Natural killer cell (primary cell): ENCODE results near the gene ETF1. TPM values are rescaled to one million over a fixed set of nuclear protein-coding genes. Genes with fewer than 3 reads are reported as not detected.

Experiments
- ATAC-seq, 3 donors: fragments of 150-1000 bp in 2 of 3; fragments of 200-7000 bp in 1 of 3; cut with Tn5 transposase; 1 replicate in 1 of 3; 2 replicates in 2 of 3; pipeline ENCODE4 v1.10.0; 2021; ENCODE audit warnings: mild to moderate bottlenecking in 2 of 3, moderate library complexity in 2 of 3
- DNase-seq, 2 donors: peaks; one replicate each; pipeline versions ENCODE4 v3.0.0 to v3.0.0-alpha.2; 2013 to 2021; ENCODE audit warnings: mixed read lengths in 1 of 2
- H3K27ac ChIP-seq: one replicate; pipeline ENCODE4 v1.5.1; 2013; ENCODE audit warnings: mild to moderate bottlenecking, low read length
- H3K27me3 ChIP-seq: one replicate; pipeline ENCODE4 v1.6.1; 2013; ENCODE audit warnings: low read length; ENCODE audit not compliant: control insufficient read depth, insufficient read depth
- H3K36me3 ChIP-seq: one replicate; pipeline ENCODE4 v1.6.1; 2013; ENCODE audit warnings: low read length; ENCODE audit not compliant: control insufficient read depth, insufficient read depth
- H3K4me1 ChIP-seq: one replicate; pipeline ENCODE4 v1.6.1; 2013; ENCODE audit warnings: low read length; ENCODE audit not compliant: control insufficient read depth, insufficient read depth
- H3K4me3 ChIP-seq: one replicate; pipeline ENCODE4 v1.5.1; 2013; ENCODE audit warnings: low read length
- H3K9me3 ChIP-seq: one replicate; pipeline ENCODE4 v1.6.1; 2013; ENCODE audit warnings: low read length; ENCODE audit not compliant: control insufficient read depth, insufficient read depth
- H3K27ac Mint-ChIP-seq, 2 donors: one replicate each; pipeline ENCODE4 v1.8.0; 2022; ENCODE audit warnings: mild to moderate bottlenecking in 2 of 2, mixed read lengths in 2 of 2, moderate library complexity in 1 of 2
- H3K27me3 Mint-ChIP-seq, 2 donors: one replicate each; pipeline ENCODE4 v1.8.0; 2022; ENCODE audit warnings: low read depth in 2 of 2, mixed read lengths in 2 of 2
- H3K36me3 Mint-ChIP-seq: one replicate; pipeline ENCODE4 v1.8.0; 2022; ENCODE audit warnings: mixed read lengths
- H3K4me1 Mint-ChIP-seq, 2 donors: one replicate each; pipeline ENCODE4 v1.8.0; 2022; ENCODE audit warnings: mixed read lengths in 2 of 2
- H3K4me3 Mint-ChIP-seq: one replicate; pipeline ENCODE4 v1.8.0; 2022; ENCODE audit warnings: mild to moderate bottlenecking, moderate library complexity, mixed read lengths
- H3K9me3 Mint-ChIP-seq, 2 donors: one replicate each; pipeline ENCODE4 v1.8.0; 2022; ENCODE audit warnings: mixed read lengths in 2 of 2
- CTCF ChIP-seq: fragments of 200-600 bp; IDR thresholded peaks from one replicate; pipeline ENCODE4 v1.8.0; 2022; ENCODE audit warnings: antibody characterized with exemption
- WGBS: methylation state at CpG from one replicate; pipeline ENCODE4 v1.1.7; 2013; ENCODE audit warnings: missing lambda C conversion rate; ENCODE audit not compliant: insufficient coverage; 5-methylcytosine and 5-hydroxymethylcytosine counted together
- intact Hi-C: fragments of 100-400 bp; cut with micrococcal nuclease; formaldehyde crosslinking; loops from one replicate; pipeline ENCODE4 v1.14.2; 2022
- total RNA-seq, 4 donors: library from RNA; stranded (reverse); fragments of 120-200 nt in 1 of 4; gene quantifications; one replicate each; pipeline versions ENCODE4 v1.2.3 to v1.2.4, GENCODE V29; 2013 to 2022

Gene ETF1
- total RNA-seq, 3 donors from 2014 or later (not counting 1 experiment from before 2014, with no cell fraction given) = 135 to 189 (median 136) TPM

DNA sequence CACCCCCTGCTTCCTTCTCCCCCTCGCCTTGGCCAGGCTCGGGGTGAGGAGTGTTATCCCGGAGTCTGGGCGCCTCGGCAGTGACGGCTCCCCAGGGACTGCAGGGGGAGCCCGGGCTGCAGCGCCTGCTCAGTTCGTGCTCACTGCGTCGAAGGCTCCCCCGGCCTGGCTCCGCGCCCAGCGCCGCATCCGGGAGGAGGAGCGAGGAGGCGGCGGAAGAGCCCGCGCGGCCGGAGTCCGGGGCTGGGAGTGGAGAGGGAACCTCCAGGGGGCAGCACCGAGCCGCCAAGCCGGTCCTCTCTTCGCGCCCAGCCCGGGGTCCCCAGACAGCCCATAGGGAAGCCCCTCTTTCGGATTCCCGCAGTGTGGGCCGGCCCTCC lies 79.0 kb downstream of the ETF1 start:
- TF ChIP-seq CTCF = peak; percentile 99
- H3K27me3 ChIP-seq = no peaks in the 10 kb centered on the region
- Mint-ChIP-seq H3K4me1 (peaks cover 30 to 53% of the 10 kb centered on the region in 2 donors), H3K4me3 (peak overlapping the region; percentile 93), H3K27me3 (no peaks in the 10 kb centered on the region), H3K9me3 (no peaks in the 10 kb centered on the region), H3K27ac (peak overlapping the region; percentile 93 to 95), H3K36me3 (no peaks in the 10 kb centered on the region)
- no peaks in the 10 kb centered on the region for H3K36me3 ChIP-seq
- H3K27ac ChIP-seq = peak overlapping the region; percentile 97
- no peaks in the 10 kb centered on the region for H3K9me3 ChIP-seq
- peak overlapping the region; percentile 83 for H3K4me3 ChIP-seq
- intact Hi-C loops = loop anchor here (1.0 to 2.0 kb wide), 3 partner anchors 39 to 111 kb away; partner anchors contain the start of genes ETF1 and HSPA9
- ATAC-seq (peak; percentile 52 to 79 (median 57)), DNase-seq (peak; percentile 95 to 98)
- under 1% methylated on average over 34 of the region's 34 CpGs for WGBS
- peaks cover 48% of the 10 kb centered on the region for H3K4me1 ChIP-seq

DNA sequence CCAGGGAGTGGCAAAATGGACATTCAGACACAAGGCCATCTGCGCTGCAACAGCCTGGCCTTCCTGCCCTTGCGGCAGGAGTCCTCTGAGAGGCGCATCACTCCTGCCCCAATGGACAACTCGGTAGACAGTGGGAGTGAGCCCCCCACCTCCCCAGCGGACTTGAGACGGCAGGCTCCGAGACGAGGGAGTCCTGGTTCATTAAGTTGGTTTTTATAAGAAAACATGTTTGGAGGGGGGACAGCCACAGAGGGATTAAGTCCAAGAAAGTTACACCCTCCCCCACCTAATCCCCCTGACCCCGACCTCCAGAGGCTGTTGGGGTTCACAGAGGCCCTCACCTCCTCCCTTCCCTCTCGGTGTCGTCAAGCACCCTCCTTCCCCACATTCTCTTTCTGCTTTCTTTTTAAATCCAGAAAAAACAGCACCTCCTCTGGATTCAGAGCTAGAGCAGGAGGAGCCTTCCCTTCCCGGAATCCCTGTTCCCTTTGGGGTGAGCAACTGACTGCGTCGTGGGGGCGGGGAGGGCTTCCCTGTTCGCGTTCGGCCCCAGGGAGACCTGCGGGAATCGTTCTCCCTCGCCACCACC lies 79.5 kb downstream of the ETF1 start:
- TF ChIP-seq CTCF = no peak
- H3K36me3 Mint-ChIP-seq = no peaks in the 10 kb centered on the region
- peak overlapping the region; percentile 93 to 95 for H3K27ac Mint-ChIP-seq
- Histone ChIP-seq H3K4me1 (peaks cover 53% of the 10 kb centered on the region), H3K4me3 (peak overlapping the region; percentile 83), H3K9me3 (no peaks in the 10 kb centered on the region), H3K36me3 (no peaks in the 10 kb centered on the region), H3K27ac (peak overlapping the region; percentile 97), H3K27me3 (no peaks in the 10 kb centered on the region)
- no peak for ATAC-seq
- 21% methylated on average over 15 of the region's 21 CpGs for WGBS
- intact Hi-C loops = loop anchor here (1.0 to 2.0 kb wide), 3 partner anchors 39 to 112 kb away; partner anchors contain the start of genes ETF1 and HSPA9
- H3K4me1 Mint-ChIP-seq = peaks cover 33 to 57% of the 10 kb centered on the region in 2 donors
- DNase-seq = no peak
- peak overlapping the region; percentile 93 for H3K4me3 Mint-ChIP-seq
- no peaks in the 10 kb centered on the region for H3K9me3 Mint-ChIP-seq
- no peaks in the 10 kb centered on the region for H3K27me3 Mint-ChIP-seq

DNA sequence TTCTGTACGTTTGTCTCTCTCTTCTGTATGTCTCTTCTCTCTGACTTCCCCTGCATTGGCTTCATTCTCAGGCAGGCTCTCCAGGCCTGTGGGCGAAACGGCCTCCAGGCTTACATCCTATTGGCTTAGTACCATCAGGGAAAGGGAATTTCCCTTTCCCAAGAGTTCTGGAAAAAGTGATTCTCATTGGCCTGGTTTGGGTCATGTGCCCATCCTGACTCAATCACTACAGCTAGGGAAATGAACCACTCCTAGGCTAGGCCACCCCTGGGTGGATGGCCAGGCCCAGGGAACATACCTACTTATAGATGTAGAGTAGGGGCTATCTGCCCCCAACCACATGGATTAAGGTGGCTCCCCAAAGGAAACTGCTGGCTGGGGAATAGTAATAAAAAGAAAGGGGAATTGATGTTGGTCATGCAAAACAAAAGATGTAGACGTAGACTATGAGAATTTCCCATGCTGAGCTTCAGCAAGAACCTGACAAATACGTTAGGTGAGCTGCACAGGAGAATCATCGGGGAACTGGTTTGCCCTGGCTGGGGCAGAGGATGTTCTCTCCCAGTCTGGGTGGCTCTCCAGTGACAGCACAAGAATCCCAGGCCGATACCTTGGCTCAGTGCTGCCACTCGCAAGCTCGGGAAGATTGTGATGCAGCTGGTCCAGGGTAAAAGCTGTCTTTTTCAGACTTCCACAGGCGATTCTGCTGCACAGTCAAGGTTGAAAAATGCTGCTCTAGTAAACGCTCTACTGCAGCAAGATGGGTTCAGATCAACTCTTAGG lies 81.5 kb downstream of the ETF1 start:
- Histone ChIP-seq H3K4me3 (no peak overlapping the region), H3K27ac (no peak overlapping the region), H3K27me3 (no peaks in the 10 kb centered on the region), H3K36me3 (no peaks in the 10 kb centered on the region), H3K4me1 (peaks cover 54% of the 10 kb centered on the region), H3K9me3 (no peaks in the 10 kb centered on the region)
- DNase-seq (no peak), ATAC-seq (no peak)
- Mint-ChIP-seq H3K27me3 (no peaks in the 10 kb centered on the region), H3K4me3 (peak overlapping the region; percentile 19), H3K27ac (peak overlapping the region; percentile 98), H3K4me1 (peaks cover 34 to 54% of the 10 kb centered on the region in 2 donors), H3K36me3 (no peaks in the 10 kb centered on the region), H3K9me3 (no peaks in the 10 kb centered on the region)
- 96% methylated on average over 11 of the region's 11 CpGs for WGBS
- no peak for TF ChIP-seq CTCF
- intact Hi-C loops = no loop called here
